RPMI7951 (cell line): ENCODE measurements around the gene DCTN3. TPM values are rescaled to one million over a fixed set of nuclear protein-coding genes. Genes with fewer than 3 reads are reported as not detected.
A peak's percentile ranks its signal among the peaks of the same experiment; 100 is the strongest.

Experiments
- DNase-seq: peaks from one replicate; pipeline ENCODE4 v3.0.0-alpha.2; 2012; ENCODE audit warnings: low read depth
- total RNA-seq: library from RNA; depleted of rRNA; stranded (reverse); fragments of >200 nt; shearing (Covaris generic); gene quantifications from 2 replicates; pipeline ENCODE4 v1.2.3, GENCODE V29; 2014; rRNA removed

DCTN3 gene
- total RNA-seq, result 213 and 217 TPM in 2 replicates

GRCh38 chr9:34620061-34620994 is at the start of gene DCTN3:
TSS of gene DCTN3 (minus strand) at chr9:34620495. CDS start at chr9:34620464, 31 bp downstream.
- DNase-seq, result peak; percentile 93

GRCh38 chr9:34665381-34666250 is 45.3 kb upstream of the DCTN3 start:
- DNase-seq, result peak; percentile 92

GRCh38 chr9:34665067-34665380 is 44.7 kb upstream of the DCTN3 start:
- no peak for DNase-seq

- peak; percentile 61 for DNase-seq
Measured at GRCh38 chr9:34664281-34665066, 44.2 kb upstream of the DCTN3 start.

GRCh38 chr9:34663303-34663605 is 43.0 kb upstream of the DCTN3 start:
- DNase-seq, result no peak

GRCh38 chr9:34662526-34663302 is 42.4 kb upstream of the DCTN3 start, which contains the start of gene CCL27:
TSS of gene CCL27 (minus strand) at chr9:34662657. CDS start at chr9:34662633, 24 bp downstream.
- no peak for DNase-seq

- DNase-seq, result peak; percentile 21
Measured at GRCh38 chr9:34659592-34660253, 39.4 kb upstream of the DCTN3 start.

- no peak for DNase-seq
Measured at GRCh38 chr9:34658461-34658860, 38.2 kb upstream of the DCTN3 start.

GRCh38 chr9:34656992-34657391 is 36.7 kb upstream of the DCTN3 start:
- DNase-seq, result no peak

- DNase-seq, result no peak
Measured at GRCh38 chr9:34655394-34655793, 35.1 kb upstream of the DCTN3 start.

GRCh38 chr9:34654323-34655051 is 34.2 kb upstream of the DCTN3 start:
- peak; percentile 39 for DNase-seq

GRCh38 chr9:34653151-34654072 is 33.1 kb upstream of the DCTN3 start:
- no peak for DNase-seq

GRCh38 chr9:34652602-34653000 is 32.3 kb upstream of the DCTN3 start:
- DNase-seq, result no peak

- DNase-seq, result no peak
Measured at GRCh38 chr9:34651876-34652601, 31.7 kb upstream of the DCTN3 start, which contains the start of gene IL11RA. TSS of gene IL11RA (plus strand) at chr9:34652185. CDS start at chr9:34655218, 3,033 bp downstream.

- no peak for DNase-seq
Measured at GRCh38 chr9:34651321-34651720, 31.0 kb upstream of the DCTN3 start.

GRCh38 chr9:34650816-34651215 is 30.5 kb upstream of the DCTN3 start:
- DNase-seq, result peak; percentile 48

GRCh38 chr9:34648673-34649072 is 28.4 kb upstream of the DCTN3 start:
- DNase-seq, result no peak

- DNase-seq, result no peak
Measured at GRCh38 chr9:34647651-34648050, 27.4 kb upstream of the DCTN3 start.
